HEK293 (cell line): ENCODE results near the gene NOX3.

Experiments
- GLIS1 ChIP-seq: fragments of 450-650 bp; formaldehyde crosslinking; IDR thresholded peaks from 2 replicates; pipeline ENCODE4 v1.5.1; 2016; ENCODE audit warnings: missing biosample characterization, missing genetic modification characterization
- PRDM6 ChIP-seq: fragments of 450-650 bp; formaldehyde crosslinking; IDR thresholded peaks from 2 replicates; pipeline ENCODE4 v1.5.1; 2017; ENCODE audit warnings: missing biosample characterization, missing genetic modification characterization
- ZFP69B ChIP-seq: fragments of 450-650 bp; formaldehyde crosslinking; IDR thresholded peaks from 2 replicates; pipeline ENCODE4 v1.5.1; 2016; ENCODE audit warnings: missing biosample characterization, missing genetic modification characterization
- ZNF274 ChIP-seq, 2 experiments: fragments of 200-500 bp in 1 of 2; fragments of 450-650 bp in 1 of 2; sonication (Bioruptor generic) in 1 of 2; formaldehyde crosslinking in 1 of 2; IDR thresholded peaks; 2 replicates each; pipeline versions ENCODE4 v1.5.1 to v1.6.1; 2014 to 2016; ENCODE audit warnings: borderline replicate concordance in 1 of 2, inconsistent platforms in 1 of 2, low read length in 1 of 2, missing biosample characterization in 1 of 2, missing genetic modification characterization in 1 of 2
- ZNF37A ChIP-seq: fragments of 450-650 bp; IDR thresholded peaks from 2 replicates; pipeline ENCODE4 v1.5.1; 2018; ENCODE audit warnings: missing biosample characterization, missing genetic modification characterization
- ZNF518A ChIP-seq: fragments of 450-650 bp; formaldehyde crosslinking; conservative IDR thresholded peaks from 2 replicates; pipeline ENCODE4 v1.5.1; 2016; ENCODE audit warnings: low read depth, missing biosample characterization, missing genetic modification characterization
- ZNF791 ChIP-seq: fragments of 450-650 bp; formaldehyde crosslinking; IDR thresholded peaks from 2 replicates; pipeline ENCODE4 v1.5.1; 2016; ENCODE audit warnings: missing biosample characterization, missing genetic modification characterization

GRCh38 chr6:155424181-155424580 lies 31.5 kb downstream of the NOX3 start:
- TF ChIP-seq ZNF518A (tag by site-specific recombination), result no peak
- no peak for TF ChIP-seq ZNF37A
- TF ChIP-seq ZNF791 (tag by site-specific recombination), result no peak
- TF ChIP-seq ZNF274 (IDR thresholded peaks at IDR 0.05; ENCODE audit: low read length), result no peak
- TF ChIP-seq ZNF274 (tag by site-specific recombination; IDR thresholded peaks at IDR 0.05; ENCODE audit: borderline replicate concordance), result no peak
- TF ChIP-seq PRDM6, result no peak
- TF ChIP-seq GLIS1 (tag by site-specific recombination), result no peak
- no peak for TF ChIP-seq ZFP69B (tag by site-specific recombination)
